Muscle layer of colon (tissue), 2 donors: Measurements from ENCODE around the gene ARGLU1.

ENCODE experiments used
- H3K27ac ChIP-seq: one replicate; pipeline ENCODE4 v1.7.0; 2013; ENCODE audit warnings: low read depth, mild to moderate bottlenecking, low read length, moderate library complexity
- H3K27me3 ChIP-seq, 2 donors: one replicate each; pipeline ENCODE4 v1.7.0; 2013; ENCODE audit warnings: low read length in 2 of 2, mild to moderate bottlenecking in 2 of 2; ENCODE audit not compliant: insufficient read depth in 2 of 2, control insufficient read depth in 1 of 2
- H3K36me3 ChIP-seq: one replicate; pipeline ENCODE4 v1.7.0; 2013; ENCODE audit warnings: mild to moderate bottlenecking, low read length; ENCODE audit not compliant: insufficient read depth
- H3K4me1 ChIP-seq: one replicate; pipeline ENCODE4 v1.7.0; 2013; ENCODE audit warnings: mild to moderate bottlenecking, low read length; ENCODE audit not compliant: insufficient read depth
- H3K4me3 ChIP-seq, 2 donors: one replicate each; pipeline ENCODE4 v1.7.0; 2013; ENCODE audit warnings: low read length in 2 of 2, low read depth in 1 of 2, mild to moderate bottlenecking in 1 of 2, moderate library complexity in 1 of 2
- H3K9ac ChIP-seq: one replicate; pipeline ENCODE4 v1.7.0; 2013; ENCODE audit warnings: low read length
- H3K9me3 ChIP-seq: one replicate; pipeline ENCODE4 v1.7.0; 2013; ENCODE audit warnings: mild to moderate bottlenecking, low read length
- donor health status: abdominal sarcoma.
- donor health status: Adenocarcinoma of cecum.

The ARGLU1 gene

GRCh38 chr13:106562301-106562700 is 5.6 kb downstream of the ARGLU1 start:
- Histone ChIP-seq H3K9ac (no peak overlapping the region), H3K27me3 (no peaks in the 10 kb centered on the region), H3K36me3 (peaks cover 4% of the 10 kb centered on the region), H3K27ac (no peak overlapping the region), H3K4me1 (peaks cover 47% of the 10 kb centered on the region), H3K4me3 (no peak overlapping the region), H3K9me3 (no peaks in the 10 kb centered on the region)

GRCh38 chr13:106561551-106562170 is 6.3 kb downstream of the ARGLU1 start:
- Histone ChIP-seq H3K4me3 (no peak overlapping the region), H3K9ac (peak overlapping the region; percentile 20), H3K27ac (no peak overlapping the region), H3K27me3 (no peaks in the 10 kb centered on the region), H3K4me1 (peaks cover 47% of the 10 kb centered on the region), H3K9me3 (no peaks in the 10 kb centered on the region), H3K36me3 (peaks cover 6% of the 10 kb centered on the region)

DNA sequence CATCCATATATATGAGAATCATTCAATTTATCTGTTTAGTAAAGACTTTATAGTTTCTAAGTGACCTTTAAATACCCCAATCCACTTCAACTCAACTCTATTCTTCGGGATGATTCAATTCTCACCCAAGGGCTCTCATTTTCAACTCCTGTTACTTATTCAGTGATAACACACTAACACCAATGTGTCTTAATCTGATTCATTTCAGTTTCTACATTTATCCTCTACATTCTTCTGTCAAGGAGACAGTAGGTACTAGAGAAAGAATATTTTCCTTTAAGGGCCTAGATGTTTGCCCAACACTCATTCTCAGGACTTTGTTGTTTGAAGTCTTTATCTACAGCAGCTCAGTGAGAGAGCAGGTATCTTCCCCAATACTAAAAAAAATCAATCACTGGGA is 7.1 kb downstream of the ARGLU1 start:
- peak overlapping the region; percentile 10 for H3K27ac ChIP-seq
- no peak overlapping the region for H3K4me3 ChIP-seq
- H3K9ac ChIP-seq = no peak overlapping the region
- no peaks in the 10 kb centered on the region for H3K9me3 ChIP-seq
- H3K36me3 ChIP-seq = peaks cover 12% of the 10 kb centered on the region
- H3K4me1 ChIP-seq = peaks cover 41% of the 10 kb centered on the region
- H3K27me3 ChIP-seq = no peaks in the 10 kb centered on the region

GRCh38 chr13:106558527-106558926 is 9.4 kb downstream of the ARGLU1 start:
- no peaks in the 10 kb centered on the region for H3K9me3 ChIP-seq
- H3K27me3 ChIP-seq = no peaks in the 10 kb centered on the region
- H3K4me1 ChIP-seq = peaks cover 19% of the 10 kb centered on the region
- peaks cover 29% of the 10 kb centered on the region for H3K36me3 ChIP-seq
- no peak overlapping the region for H3K9ac ChIP-seq
- H3K27ac ChIP-seq = no peak overlapping the region
- no peak overlapping the region for H3K4me3 ChIP-seq

GRCh38 chr13:106555631-106556328 is 12.2 kb downstream of the ARGLU1 start:
- Histone ChIP-seq H3K27ac (no peak overlapping the region), H3K9ac (no peak overlapping the region), H3K27me3 (no peaks in the 10 kb centered on the region), H3K36me3 (peaks cover 38% of the 10 kb centered on the region), H3K9me3 (no peaks in the 10 kb centered on the region), H3K4me1 (peaks cover 16% of the 10 kb centered on the region), H3K4me3 (no peak overlapping the region)

DNA sequence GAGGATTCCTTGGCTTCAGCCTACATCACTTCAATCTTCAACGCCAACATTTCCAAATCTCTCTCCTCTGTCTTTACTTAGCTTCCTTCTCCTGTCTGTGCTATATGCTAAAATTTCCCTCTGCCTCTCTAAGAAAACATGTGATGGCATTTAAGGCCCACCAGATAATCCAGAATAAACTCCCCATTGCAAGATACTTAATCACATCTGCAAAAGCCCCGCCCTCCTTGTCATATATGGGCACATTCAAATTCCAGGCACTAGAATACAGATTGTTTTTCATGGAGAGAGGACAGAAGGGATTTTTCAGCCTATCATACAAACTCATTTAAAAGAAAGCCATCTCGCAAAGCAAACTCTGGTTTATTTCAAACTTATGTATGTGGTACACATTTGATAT is 16.2 kb downstream of the ARGLU1 start:
- H3K27ac ChIP-seq = no peak overlapping the region

GRCh38 chr13:106551350-106551749 is 16.6 kb downstream of the ARGLU1 start:
- Histone ChIP-seq H3K9me3 (no peaks in the 10 kb centered on the region), H3K27me3 (no peaks in the 10 kb centered on the region), H3K36me3 (peaks cover 36% of the 10 kb centered on the region), H3K4me1 (peaks cover 20% of the 10 kb centered on the region), H3K4me3 (no peak overlapping the region), H3K9ac (no peak overlapping the region), H3K27ac (no peak overlapping the region)

More for the DNA sequence above, 16.2 kb downstream of the ARGLU1 start:
- H3K9me3 ChIP-seq = no peaks in the 10 kb centered on the region
- H3K4me3 ChIP-seq = no peak overlapping the region
- peaks cover 39% of the 10 kb centered on the region for H3K36me3 ChIP-seq
- peaks cover 20% of the 10 kb centered on the region for H3K4me1 ChIP-seq
- H3K9ac ChIP-seq = no peak overlapping the region
- no peaks in the 10 kb centered on the region for H3K27me3 ChIP-seq

- peaks cover 31% of the 10 kb centered on the region for H3K36me3 ChIP-seq
- no peak overlapping the region for H3K9ac ChIP-seq
- H3K9me3 ChIP-seq = no peaks in the 10 kb centered on the region
- H3K4me3 ChIP-seq = no peak overlapping the region
- H3K27ac ChIP-seq = no peak overlapping the region
- no peaks in the 10 kb centered on the region for H3K27me3 ChIP-seq
- H3K4me1 ChIP-seq = peaks cover 20% of the 10 kb centered on the region
Observed at GRCh38 chr13:106550570-106551135, 17.3 kb downstream of the ARGLU1 start.

GRCh38 chr13:106548064-106548696 is 19.8 kb downstream of the ARGLU1 start:
- peaks cover 23% of the 10 kb centered on the region for H3K4me1 ChIP-seq
- H3K36me3 ChIP-seq = peaks cover 15% of the 10 kb centered on the region
- no peak overlapping the region for H3K4me3 ChIP-seq
- no peaks in the 10 kb centered on the region for H3K9me3 ChIP-seq
- no peak overlapping the region for H3K9ac ChIP-seq
- H3K27me3 ChIP-seq = no peaks in the 10 kb centered on the region
- H3K27ac ChIP-seq = no peak overlapping the region

DNA sequence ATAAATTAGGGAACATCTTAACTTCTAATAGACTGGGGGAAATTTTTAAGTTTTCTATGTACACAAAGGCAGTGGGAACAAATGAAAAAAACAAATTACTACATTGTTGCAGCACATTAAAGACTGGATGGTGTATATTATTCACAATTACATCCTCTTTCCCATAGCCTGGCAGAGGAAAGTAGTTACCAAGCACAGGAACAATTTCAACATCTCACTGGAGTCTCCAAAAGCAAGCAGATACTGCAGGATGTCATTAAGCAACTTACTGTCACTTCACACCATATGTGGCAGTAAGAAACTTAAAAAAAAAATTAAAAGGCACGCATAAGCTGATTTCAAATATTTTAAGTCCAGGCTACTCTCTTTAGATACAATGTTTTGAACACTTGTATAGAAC is 26.1 kb downstream of the ARGLU1 start:
- Histone ChIP-seq H3K27ac (no peak overlapping the region), H3K9me3 (no peaks in the 10 kb centered on the region), H3K9ac (no peak overlapping the region), H3K4me1 (peaks cover 3% of the 10 kb centered on the region), H3K36me3 (peaks cover 18% of the 10 kb centered on the region), H3K4me3 (no peak overlapping the region), H3K27me3 (no peaks in the 10 kb centered on the region)

GRCh38 chr13:106540613-106541012 is 27.3 kb downstream of the ARGLU1 start:
- Histone ChIP-seq H3K36me3 (peaks cover 16% of the 10 kb centered on the region), H3K4me3 (no peak overlapping the region), H3K27me3 (no peaks in the 10 kb centered on the region), H3K9ac (no peak overlapping the region), H3K27ac (no peak overlapping the region), H3K9me3 (no peaks in the 10 kb centered on the region), H3K4me1 (peaks cover 3% of the 10 kb centered on the region)
